ENCODE results near the gene MLANA.
A peak's percentile ranks its signal among the peaks of the same experiment; 100 is the strongest.

The MLANA gene, protein sequence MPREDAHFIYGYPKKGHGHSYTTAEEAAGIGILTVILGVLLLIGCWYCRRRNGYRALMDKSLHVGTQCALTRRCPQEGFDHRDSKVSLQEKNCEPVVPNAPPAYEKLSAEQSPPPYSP

DNA sequence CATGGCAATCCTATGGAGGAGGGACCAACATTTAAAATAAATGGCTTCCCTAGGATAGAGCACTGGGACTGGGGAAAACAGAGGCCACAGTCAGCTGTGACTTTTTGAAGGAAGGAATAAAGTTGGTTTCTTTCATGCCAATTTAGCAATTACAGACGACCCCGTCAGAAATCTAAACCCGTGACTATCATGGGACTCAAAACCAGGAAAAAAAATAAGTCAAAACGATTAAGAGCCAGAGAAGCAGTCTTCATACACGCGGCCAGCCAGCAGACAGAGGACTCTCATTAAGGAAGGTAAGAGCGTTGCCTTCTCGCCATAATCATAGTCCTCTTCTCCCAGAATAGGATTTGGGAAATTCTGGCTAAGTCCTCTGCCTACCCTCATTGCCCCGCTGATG, at the start of gene MLANA:
Gene MLANA, plus strand, starts transcription at position 249 of the 400 bp plus-strand sequence. CDS start 1,586 bp downstream, outside the sequence.
- no peak for DNase-seq

DNA sequence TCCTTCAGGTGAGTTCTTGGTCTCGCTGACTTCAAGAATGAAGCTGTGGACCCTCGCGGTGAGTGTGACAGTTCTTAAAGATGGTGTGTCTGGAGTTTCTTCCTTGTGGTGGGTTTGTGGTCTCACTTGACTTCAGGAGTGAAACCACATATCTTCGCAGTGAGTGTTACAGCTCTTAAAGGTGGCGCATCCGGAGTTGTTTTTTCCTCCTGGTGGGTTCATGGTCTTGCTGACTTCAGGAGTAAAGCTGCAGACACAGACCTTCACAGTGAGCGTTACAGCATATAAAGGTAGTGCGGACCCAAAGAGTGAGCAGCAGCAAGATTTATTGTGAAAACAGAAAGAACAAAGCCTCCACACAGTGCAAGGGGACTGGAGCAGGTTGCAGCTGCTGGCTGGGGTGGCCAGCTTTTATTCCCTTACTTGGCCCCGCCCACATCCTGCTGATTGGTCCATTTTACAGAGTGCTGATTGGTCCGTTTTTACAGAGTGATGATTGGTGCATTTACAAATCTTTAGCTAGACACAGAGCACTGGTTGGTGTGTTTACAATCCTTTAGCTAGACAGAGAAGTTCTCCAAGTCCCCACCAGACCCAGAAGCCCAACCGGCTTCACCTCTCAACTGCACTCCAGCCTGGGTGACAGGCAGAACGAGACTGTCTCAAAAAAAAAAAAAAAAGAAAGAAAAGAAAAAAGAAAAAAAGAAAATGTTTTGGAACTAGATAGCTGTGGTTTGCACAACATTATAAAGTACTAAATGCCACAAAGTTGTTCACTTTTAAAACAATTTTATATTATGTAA, 48.7 kb upstream of the MLANA start:
- DNase-seq = peak; percentile 30

DNA sequence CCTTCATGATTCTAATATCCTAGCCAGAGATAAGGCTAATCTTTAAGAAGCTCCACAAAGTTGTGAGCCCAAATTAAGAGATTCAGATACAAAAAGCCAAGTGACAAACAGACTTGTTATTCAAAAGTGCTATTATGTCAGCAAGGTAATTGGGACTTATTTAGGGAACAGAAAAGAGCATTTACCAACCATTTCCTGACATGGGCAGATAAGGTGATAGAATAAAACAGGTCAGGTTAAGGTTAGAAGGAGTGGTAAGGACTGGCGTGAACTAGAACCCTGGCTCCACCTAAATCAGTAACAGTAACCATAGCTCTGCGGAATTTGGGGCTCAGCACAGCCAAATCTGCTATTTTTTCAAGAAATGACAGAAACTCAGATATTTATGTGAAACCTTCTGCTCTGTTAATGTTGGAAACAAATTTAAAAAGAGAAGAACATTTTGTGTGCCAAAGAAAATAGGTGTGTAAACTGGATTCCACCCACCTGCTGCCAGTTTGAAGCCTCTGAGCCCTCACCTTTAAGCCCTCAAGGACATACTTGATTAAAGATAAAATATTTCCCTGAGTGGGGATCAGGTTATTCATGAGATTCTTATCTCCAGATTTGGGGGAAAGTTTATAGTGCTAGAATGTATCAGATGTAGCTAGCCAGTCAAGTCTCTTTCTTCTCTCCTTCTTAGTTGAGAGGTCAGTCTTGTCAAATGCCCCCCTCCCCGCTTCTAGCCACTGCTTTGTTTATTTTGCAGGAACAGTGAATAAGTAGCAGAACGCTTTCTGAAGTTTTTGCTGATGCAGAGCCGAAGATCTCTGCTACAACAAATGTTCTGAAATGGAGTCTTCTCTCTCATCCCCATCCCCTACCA, 47.5 kb upstream of the MLANA start:
- DNase-seq = no peak

DNA sequence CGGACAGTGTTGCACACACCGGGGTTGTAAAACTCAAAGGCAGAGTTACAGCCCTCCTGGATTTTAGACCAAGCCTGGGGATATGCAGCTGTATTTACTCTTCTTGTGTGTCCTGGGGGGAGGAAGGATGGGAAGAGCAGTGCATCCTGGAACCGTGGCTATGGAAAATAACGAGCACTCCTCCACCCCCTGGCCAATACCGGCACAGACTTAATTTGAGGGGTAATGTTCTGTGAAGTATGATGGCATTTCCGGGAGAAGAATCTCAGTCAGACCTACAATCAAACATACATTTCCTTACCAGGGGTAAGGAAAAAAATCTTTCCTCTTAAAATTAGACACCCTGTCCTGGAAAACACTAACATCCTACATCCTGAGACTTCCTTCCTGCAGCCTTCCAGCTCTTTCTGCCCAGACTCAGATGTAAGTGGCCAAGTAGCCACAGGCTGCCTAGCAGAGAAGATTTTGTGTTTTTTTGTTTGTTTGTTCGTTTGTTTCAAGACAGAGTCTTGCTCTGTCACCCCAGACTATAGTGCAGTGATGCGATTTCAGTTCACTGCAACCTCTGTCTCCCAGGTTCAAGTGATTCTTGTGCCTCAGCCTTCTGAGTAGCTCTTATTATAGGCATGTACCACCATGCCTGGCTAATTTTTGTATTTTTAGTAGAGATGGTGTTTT, 46.8 kb upstream of the MLANA start:
- DNase-seq = no peak

DNA sequence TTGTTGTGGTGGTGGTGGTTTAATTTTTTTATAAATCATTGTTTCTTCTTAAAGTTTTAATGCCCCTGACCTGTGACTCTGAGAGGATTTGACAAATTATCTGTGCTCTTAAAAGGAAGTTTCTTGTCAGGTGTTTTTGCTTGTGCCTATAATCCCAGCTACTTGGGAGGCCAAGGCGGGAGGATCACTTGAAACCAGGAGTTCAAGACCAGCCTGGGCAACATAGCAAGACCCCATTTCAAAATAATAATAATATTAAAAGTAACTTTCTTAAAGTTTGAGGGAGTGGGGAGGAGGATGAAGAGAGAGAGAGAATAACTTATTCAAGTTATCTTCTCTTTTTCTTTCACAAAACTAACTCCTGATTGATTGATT, 45.5 kb upstream of the MLANA start:
- DNase-seq = no peak

DNA sequence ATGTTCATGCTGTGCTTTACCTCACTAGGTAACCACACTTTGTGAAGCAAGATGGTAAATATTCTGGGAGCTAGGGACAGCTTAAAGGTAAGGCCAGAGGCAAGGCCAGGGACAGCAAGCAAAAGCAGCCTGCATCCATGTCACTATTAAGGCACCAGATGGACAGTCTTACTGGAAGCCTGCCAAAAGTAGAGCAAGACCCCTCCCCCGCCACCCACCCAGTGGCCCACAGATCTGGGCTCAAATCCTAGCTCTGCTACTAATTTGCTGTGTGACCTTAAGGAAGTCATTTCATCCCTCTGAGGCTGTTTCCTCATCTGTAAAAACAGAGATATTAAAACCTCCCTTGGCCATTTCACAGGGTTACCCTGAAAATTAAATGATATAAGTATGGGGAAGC, 44.6 kb upstream of the MLANA start:
- peak; percentile 28 for DNase-seq

DNA sequence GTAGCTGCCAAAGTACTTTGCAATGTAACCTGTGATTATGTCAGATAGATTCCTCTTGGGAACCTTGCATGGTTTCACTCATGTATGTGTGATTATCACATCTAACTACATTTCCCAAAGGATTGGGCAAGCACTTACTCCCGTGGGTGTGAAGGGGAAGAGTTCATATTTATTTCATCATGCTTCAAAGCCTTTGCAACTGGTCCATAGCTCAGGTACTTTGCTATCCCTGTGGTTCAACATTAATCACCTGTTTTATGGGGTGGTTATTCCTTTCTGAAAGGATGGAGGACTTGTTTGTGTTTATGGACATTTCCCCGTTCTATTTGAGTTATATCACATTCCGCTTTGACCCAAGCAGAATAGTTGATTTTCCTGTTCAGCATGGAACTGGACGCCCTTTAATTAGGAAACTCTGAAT, 44.2 kb upstream of the MLANA start:
- no peak for DNase-seq

DNA sequence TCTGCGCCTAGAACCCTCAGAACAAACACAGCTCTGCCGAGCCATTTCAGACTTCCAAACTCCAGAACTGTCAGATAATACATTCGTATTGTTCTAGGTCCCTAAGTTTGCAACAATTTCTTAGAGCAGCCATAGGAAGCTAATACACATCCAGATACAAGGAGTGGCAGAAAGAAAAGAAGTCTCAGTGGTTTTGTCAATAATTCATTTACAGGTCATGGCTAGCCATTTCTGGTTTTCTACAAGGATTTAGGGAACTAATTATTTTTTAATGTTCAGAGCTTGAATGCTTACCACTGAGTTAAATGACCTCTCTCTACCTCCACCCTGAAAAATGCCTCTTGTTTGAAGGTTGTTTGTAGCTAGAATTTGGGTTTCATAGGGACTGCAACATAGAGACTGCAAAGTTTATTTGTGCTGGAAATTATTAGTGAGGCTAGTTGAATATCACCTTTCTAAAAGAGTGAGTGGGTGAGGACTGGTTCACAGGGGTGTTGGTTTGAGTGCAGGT, 42.3 kb upstream of the MLANA start:
- DNase-seq = no peak

DNA sequence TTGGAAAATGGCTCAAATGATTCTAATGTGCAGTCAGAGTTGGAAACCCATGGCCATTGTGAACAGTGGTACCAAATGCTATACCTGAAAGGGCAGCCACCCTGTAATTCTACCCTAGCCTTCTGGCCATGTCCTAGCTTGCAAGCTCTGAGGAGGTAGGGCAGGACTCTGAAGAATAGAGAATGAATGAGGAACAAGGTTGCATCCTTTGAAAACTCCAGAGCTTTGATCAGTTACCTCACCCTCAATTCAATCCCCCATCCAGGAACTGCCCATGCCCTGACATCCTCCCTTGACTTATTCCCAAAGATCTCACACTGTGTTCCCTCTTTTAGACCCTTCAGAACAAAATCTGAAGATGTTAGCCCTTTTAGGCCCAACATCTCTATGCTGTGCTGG, 40.0 kb upstream of the MLANA start:
- DNase-seq = no peak

DNA sequence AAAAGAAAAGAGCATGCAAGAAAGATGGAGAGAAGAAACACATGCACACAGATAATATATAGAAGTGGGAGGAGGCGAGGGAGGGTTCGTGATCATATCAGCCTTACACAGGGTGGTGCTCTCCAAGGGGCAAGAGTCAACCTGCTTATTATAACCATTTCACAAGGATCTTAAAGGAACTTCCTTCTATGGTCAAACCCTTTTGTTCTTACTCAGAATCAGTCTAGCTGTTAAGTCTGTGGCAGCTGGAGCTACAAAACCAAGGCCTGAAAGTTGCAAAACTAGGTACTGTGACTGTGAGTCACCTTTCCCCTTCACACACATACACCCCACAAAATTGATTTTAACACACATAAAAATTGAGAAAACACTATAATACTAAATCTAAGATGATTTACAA, 39.2 kb upstream of the MLANA start:
- DNase-seq = peak; percentile 44

DNA sequence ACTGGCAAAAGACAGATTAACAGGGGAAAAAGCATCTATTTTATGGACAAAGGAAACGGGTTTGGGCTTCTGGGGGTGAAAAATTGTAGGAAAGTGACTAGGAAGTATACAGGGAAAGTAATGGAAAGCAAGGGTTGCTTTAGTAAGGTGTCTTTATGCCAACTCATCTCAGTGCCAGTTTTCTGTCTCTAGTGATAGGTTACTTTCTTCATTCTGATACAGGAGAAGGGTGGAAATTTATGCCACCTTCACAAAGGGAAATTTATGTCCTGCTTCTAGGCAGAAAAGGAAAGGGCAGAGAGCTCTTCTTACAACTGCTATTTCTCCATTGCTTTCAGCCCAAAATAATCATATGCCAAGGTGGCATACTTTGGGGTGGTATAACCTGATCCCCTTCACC, 37.7 kb upstream of the MLANA start:
- no peak for DNase-seq

DNA sequence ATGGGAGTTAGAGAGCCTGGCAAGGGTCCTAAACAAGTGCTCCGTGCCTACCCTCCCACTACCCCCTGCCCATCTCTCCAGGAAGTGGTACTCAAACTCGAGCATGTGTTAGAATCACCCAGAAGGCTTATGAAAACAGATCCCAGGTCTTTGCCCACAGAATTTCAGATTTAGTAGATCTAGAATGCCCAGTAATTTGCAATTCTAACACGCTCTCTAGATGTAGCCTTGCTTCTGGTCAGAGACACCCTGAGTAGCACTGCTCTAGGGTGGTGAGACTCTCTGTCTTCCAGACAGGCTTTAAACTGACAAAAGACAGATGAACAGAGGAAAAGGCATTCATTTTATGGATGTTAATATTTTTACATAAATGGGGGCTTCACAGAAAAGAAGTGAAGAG, 37.1 kb upstream of the MLANA start:
- no peak for DNase-seq

DNA sequence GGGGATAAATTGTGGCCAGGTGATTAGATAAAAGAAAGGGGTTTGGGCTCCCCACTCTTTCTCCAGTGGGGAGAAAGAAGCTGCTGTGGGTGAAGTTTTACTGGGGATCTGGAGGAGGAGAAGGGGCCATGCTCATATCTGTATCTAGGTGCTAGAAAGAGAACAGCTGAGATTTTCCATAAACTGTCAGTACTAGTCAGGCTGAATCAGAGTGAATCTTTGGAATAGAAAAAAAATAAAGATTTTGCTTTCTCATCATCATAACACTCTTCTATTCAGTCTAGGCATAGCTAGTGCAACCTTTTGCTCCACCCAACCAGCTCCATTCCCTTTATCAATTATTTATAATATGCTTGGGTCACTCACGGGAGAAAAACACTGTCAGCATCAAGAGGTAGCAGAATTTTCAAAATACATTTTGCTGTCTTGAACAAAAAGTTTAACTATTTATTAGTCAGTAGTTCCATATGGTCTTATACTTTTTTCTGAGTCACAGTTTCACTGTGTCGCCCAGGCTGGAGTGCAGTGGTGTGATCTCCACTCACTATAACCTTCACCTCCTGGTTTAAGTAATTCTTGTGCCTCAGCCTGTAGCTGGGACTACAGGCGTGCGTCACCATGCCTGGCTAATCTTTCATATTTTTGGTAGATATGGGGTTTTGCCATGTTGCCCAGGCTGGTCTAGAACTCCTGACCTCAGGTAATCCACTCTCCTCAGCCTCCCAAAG, 36.5 kb upstream of the MLANA start:
- no peak for DNase-seq

DNA sequence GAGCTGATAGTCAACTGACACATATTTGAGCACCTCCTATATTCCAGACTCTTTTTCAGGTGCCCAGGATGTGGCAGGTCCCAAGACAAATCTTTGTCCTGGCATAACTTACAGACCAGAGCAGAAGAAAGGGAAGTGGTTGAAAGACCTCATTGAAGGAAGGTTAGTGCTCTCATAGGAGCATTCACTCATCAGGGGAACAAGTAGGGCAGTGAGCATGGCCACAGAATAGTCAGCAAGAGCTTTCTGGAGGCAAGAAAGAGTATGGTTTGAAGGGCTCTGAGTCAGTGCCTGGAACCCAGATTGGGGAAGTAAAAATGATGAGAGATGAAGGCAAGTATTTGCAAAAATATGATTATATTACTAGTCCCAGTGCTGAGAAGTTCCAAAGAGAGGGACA, 32.8 kb upstream of the MLANA start:
- DNase-seq = peak; percentile 27

DNA sequence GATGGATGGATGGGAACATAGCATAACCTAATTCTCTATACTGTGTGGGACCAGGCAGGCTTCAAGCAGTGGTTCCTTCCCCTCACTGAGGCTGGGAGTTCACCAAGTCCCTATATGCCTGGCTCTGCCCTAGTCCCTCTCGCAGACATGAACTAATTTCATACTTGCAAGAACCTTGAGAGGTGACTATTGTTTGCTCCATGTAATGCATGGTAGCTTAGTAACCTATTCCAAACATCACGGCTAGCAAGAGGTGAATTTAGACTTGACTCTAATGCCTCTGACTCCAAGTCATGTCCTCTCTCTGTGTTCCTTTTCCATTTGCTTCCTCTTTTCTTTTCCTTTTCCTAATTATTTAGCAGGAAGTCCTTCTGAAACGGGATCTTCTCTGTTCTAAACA, 31.9 kb upstream of the MLANA start:
- DNase-seq = no peak

DNA sequence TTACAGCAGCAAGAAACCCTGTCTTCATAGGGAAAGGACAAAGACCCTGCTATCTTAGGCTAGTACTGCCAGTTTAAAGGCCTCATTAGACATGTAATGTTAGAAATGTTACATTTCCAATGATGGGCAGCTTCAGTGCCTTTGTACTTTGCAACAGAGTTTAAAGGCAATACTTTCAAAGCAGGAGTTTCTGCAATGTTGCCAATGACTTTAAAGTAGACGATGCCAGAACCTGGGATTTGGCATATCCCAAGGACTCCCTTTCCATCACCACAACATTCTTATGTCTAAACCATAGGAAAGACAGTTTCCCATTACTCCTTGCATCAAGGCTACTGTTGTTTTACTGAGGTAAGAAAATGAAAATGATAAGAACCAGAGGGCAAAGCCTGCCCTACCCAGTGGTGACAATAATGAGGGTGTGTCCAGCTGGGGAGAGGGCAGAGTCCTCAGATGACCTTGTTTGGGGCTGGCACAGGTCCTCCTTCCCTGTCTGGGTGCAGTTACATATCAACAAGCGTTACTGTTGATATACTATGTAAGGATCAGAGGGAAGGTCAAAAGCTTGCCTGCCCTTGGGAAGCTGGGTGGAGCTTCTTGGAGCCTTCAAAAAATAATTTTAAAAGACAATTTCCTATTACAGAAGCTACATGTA, 27.5 kb upstream of the MLANA start:
- no peak for DNase-seq

DNA sequence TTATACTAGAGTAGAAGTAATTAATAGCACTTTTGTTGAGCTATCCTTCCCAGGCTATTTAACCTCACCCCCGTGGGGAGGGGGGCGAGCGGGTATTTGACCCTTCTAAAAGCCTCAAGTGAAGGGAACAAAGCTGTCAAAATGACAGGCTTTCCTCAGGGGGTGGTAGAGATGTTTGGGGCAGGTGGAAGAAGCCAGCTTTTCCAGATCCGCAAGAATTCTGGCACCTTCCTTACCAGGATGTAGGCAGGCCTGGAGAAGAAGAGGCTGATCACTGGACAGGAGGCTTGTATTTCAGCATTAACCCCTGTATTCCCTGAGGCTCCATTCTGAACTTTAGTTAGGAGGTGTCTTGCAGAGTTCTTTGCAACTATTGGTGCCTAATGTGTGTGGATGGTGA, 26.2 kb upstream of the MLANA start:
- DNase-seq = no peak

DNA sequence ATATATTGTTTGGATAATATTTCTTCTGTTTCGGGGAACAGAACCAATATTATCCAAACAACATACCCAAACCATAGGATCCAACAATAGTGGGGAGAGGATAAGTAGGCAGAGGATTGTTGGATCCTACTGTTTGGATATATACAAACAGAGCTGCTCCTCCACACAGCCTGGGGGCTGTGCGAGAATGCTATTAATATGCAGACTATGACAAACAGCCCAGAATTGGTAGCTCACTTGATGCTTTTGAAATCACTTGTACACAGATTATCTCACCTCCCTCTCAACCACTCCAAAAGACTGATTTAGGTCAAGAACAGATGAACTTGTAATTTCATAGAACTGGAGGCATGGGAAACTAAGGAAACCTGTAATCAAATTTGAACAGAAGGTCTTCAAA, 24.4 kb upstream of the MLANA start:
- DNase-seq = no peak

DNA sequence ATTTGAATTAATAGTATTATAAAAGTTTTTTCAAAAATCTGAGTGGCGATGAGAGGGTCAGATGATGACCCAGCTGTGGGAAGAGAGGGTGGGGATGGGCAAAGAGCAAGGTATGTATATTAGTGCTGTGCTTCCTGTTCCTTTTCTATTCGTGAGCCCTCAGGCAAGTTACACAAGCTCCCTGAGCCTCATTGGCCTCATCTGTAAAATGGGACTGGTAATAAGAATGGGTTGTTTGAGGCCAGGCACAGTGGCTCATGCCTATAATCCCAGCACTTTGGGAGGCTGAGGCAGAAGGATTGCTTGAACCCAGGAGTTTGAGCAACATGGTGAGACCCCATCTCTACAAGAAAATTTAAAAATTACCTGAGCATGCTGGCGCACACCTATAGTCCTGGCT, 24.0 kb upstream of the MLANA start:
- DNase-seq = no peak

DNA sequence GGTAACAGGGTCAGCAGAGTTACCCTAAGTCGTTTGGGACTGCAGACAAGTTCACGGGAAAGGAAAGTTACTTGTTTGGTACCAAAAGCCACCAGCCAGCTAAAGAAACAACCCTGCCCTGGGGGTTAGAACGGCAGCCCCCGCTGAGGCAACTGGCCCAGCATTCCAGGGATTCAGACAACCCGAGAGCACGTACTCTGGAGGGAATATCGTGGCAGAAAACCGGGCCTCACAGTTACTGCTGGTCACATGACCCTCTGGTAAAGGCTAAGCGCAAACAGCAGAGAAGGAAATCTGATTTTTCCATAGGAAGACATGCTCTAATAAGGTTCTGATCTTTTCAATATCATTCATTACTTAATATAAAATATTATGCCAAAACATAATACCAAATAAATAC, 22.5 kb upstream of the MLANA start:
- DNase-seq = no peak

DNA sequence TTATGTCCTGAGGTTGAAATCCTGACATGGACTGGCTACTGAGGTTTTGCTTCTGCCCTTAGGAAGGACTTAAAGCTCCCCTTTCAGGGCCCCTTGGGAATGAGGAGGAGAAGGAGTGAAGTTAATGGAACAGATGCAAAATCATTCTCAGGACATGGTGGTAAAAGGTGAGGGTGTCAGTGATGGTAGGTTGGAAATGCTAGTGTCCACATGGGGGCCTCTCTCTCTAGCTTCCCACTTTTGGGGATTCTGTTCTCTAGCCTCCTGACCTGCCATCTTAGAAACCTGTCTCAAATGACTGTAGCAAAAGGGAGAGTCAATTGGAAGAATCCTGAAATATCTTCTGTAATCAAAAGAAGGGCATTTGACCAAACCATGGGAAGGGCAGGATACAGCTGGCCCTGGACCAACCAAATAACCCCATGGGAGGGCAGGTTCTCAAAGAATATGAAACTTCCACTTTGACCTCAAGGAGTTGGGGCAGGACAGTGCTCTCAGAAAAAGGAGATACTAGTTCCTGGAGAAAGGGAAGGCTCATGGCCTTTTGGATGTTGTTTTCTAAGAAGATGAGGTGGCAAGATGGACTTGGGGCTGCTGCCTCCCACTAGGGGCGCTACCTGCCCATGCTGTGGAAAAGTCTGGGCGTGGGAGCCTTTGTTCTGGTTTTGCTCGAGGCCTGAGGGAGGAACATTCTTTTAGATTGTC, 21.2 kb upstream of the MLANA start:
- no peak for DNase-seq

DNA sequence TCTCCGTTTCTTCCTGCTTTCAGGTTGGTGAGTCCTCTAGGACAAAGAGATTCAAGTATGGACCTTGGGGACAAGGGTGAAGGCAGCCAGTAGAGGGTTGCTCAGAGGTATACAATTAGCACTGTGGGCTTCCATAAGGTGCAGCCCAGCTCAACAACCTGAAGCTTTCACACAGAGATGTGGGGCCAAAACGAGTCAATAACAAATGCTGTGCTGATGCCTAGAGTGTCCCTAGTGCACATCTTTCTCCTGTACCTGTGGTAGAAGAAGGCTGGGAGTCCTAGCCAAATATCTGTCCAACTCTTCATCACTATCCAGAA, 20.7 kb upstream of the MLANA start:
- DNase-seq = no peak
